Ovary (tissue), 9 donors: ENCODE results near the gene DOCK1. TPM values are rescaled to one million over a fixed set of nuclear protein-coding genes. Genes with fewer than 3 reads are reported as not detected.

Experiments
- DNase-seq, 5 donors: peaks; one replicate each; pipeline ENCODE4 v3.0.0-alpha.2; 2019 to 2020
- H3K27ac ChIP-seq, 2 donors: fragments of 200-600 bp; one replicate each; pipeline versions ENCODE4 v1.5.1 to v1.8.0; 2019 to 2022
- H3K27me3 ChIP-seq: fragments of 200-600 bp; one replicate; pipeline ENCODE4 v1.8.0; 2022
- H3K36me3 ChIP-seq: fragments of 200-600 bp; sonication (generic); one replicate; pipeline ENCODE4 v1.5.1; 2019
- H3K4me1 ChIP-seq: one replicate; pipeline ENCODE4 v1.8.1; 2013; ENCODE audit warnings: mild to moderate bottlenecking, moderate library complexity; ENCODE audit not compliant: insufficient read depth
- H3K4me3 ChIP-seq: fragments of 200-600 bp; sonication (generic); one replicate; pipeline ENCODE4 v1.5.1; 2017
- H3K9me3 ChIP-seq, 2 donors: fragments of 200-600 bp in 1 of 2; sonication (generic) in 1 of 2; one replicate each; pipeline versions ENCODE4 v1.5.1 to v1.8.1; 2013 to 2019; ENCODE audit warnings: mild to moderate bottlenecking in 1 of 2, moderate library complexity in 1 of 2
- CTCF ChIP-seq, 3 donors: fragments of 450-650 bp in 2 of 3; fragments of 200-600 bp in 1 of 3; IDR thresholded peaks; one replicate each; pipeline versions ENCODE4 v1.5.1 to v1.8.0; 2016 to 2022; ENCODE audit warnings: antibody characterized with exemption in 3 of 3, mild to moderate bottlenecking in 1 of 3
- EP300 ChIP-seq: sonication (generic); formaldehyde crosslinking; IDR thresholded peaks from one replicate; pipeline ENCODE4 v1.6.1; 2017; ENCODE audit warnings: antibody characterized with exemption
- POLR2A ChIP-seq: fragments of 450-650 bp; IDR thresholded peaks from one replicate; pipeline ENCODE4 v1.6.1; 2017; ENCODE audit warnings: antibody characterized with exemption, mild to moderate bottlenecking, moderate library complexity
- WGBS, 3 donors: extraction: QIAGEN DNeasy Blood & Tissue Kit in 1 of 3; methylation state at CpG; one replicate each; pipeline versions ENCODE4 v1.1.5 to v1.1.7; 2013 to 2017; 5-methylcytosine and 5-hydroxymethylcytosine counted together
- intact Hi-C, 4 donors: fragments of 100-400 bp; cut with DNase I; formaldehyde crosslinking; loops; one replicate each; pipeline versions ENCODE4 v1.11.0 to v1.15.1; 2022 to 2023
- polyA plus RNA-seq, 2 donors: library from polyadenylated mRNA; stranded (reverse); fragments of 200-250 nt in 1 of 2; fragments of 350-450 nt in 1 of 2; fragmentation: Illumina TruSeq in 1 of 2; extraction: RNeasy Lipid Tissue Mini Kit (QIAGEN cat#74804) in 1 of 2; gene quantifications; one replicate each; pipeline ENCODE4 v1.2.3, GENCODE V29; 2013 to 2014
- total RNA-seq, 7 donors: library from RNA; depleted of rRNA in 2 of 7; stranded (reverse); fragments of >200 nt in 2 of 7; fragmentation: NEBNext Ultra II Directional in 3 of 7; extraction: Animal tissue kit (Norgen Biotek cat#: 25700) in 3 of 7; gene quantifications; one replicate each; pipeline versions ENCODE4 v1.1.0 to v1.2.4, GENCODE V29; 2016 to 2023
- donor health status: DM: no; HTN: no; CAD: no; lungs with moderate emphysema.
- donor health status: DM: no; HTN: no; CAD: no.
- donor health status: Bipolar disorder and iron deficiency.
- donor health status: DM: yes; HTN: yes; CAD: no.
- donor health status: DM: no; HTN: no; CAD: no.
- donor health status: DM: yes; HTN: yes; CAD: no.

DOCK1 gene
- total and polyA plus RNA-seq, 9 donors = 24.7 to 68.3 (median 51.1) TPM

GRCh38 chr10:126892226-126893175, 12.7 kb upstream of the DOCK1 start:
- H3K27ac ChIP-seq = no peak overlapping the region
- 59 to 64% (median 59%) methylated on average over 16 of the region's 16 CpGs for WGBS, 3 donors
- H3K9me3 ChIP-seq = no peaks in the 10 kb centered on the region
- H3K36me3 ChIP-seq = no peaks in the 10 kb centered on the region
- no peaks in the 10 kb centered on the region for H3K27me3 ChIP-seq
- intact Hi-C loops = no loop called here
- H3K4me3 ChIP-seq = no peak overlapping the region
- H3K4me1 ChIP-seq = no peaks in the 10 kb centered on the region
- DNase-seq = no peak
- no peak for TF ChIP-seq EP300
- TF ChIP-seq CTCF (IDR thresholded peaks at IDR 0.05) = no peak
- TF ChIP-seq POLR2A = no peak

- no peak overlapping the region for H3K4me3 ChIP-seq
- no peaks in the 10 kb centered on the region for H3K9me3 ChIP-seq
- no peak for TF ChIP-seq POLR2A
- TF ChIP-seq CTCF (IDR thresholded peaks at IDR 0.05) = no peak
- no peak for TF ChIP-seq EP300
- no peaks in the 10 kb centered on the region for H3K36me3 ChIP-seq
- no peaks in the 10 kb centered on the region for H3K27me3 ChIP-seq
- H3K4me1 ChIP-seq = no peaks in the 10 kb centered on the region
- no peak for DNase-seq
- WGBS, 3 donors = 81 to 85% (median 83%) methylated on average over 9 of the region's 9 CpGs
- intact Hi-C loops = no loop called here
- no peak overlapping the region for H3K27ac ChIP-seq
These were observed 12.0 kb upstream of the DOCK1 start for GRCh38 chr10:126893206-126893605.

- 66 to 81% (median 77%) methylated on average over 8 of the region's 8 CpGs for WGBS, 3 donors
- intact Hi-C loops = no loop called here
These were observed 11.4 kb upstream of the DOCK1 start for GRCh38 chr10:126893841-126894240.

GRCh38 chr10:126895214-126895781, 9.9 kb upstream of the DOCK1 start:
- no peak overlapping the region for H3K27ac ChIP-seq

More at GRCh38 chr10:126893841-126894240, 11.4 kb upstream of the DOCK1 start:
- no peaks in the 10 kb centered on the region for H3K4me1 ChIP-seq
- H3K27me3 ChIP-seq = no peaks in the 10 kb centered on the region
- no peak overlapping the region for H3K27ac ChIP-seq
- H3K9me3 ChIP-seq = no peaks in the 10 kb centered on the region
- no peaks in the 10 kb centered on the region for H3K36me3 ChIP-seq
- no peak for DNase-seq
- TF ChIP-seq EP300 (no peak), CTCF (IDR thresholded peaks at IDR 0.05) (no peak), POLR2A (no peak)
- no peak overlapping the region for H3K4me3 ChIP-seq

More at GRCh38 chr10:126895214-126895781, 9.9 kb upstream of the DOCK1 start:
- no peaks in the 10 kb centered on the region for H3K4me1 ChIP-seq
- no peaks in the 10 kb centered on the region for H3K9me3 ChIP-seq
- no peak for DNase-seq
- WGBS, 3 donors = 75 to 84% (median 79%) methylated on average over 9 of the region's 9 CpGs
- H3K27me3 ChIP-seq = no peaks in the 10 kb centered on the region
- no peaks in the 10 kb centered on the region for H3K36me3 ChIP-seq
- H3K4me3 ChIP-seq = no peak overlapping the region
- intact Hi-C loops = no loop called here
- TF ChIP-seq EP300 (no peak), POLR2A (no peak), CTCF (IDR thresholded peaks at IDR 0.05) (no peak)
